Fibroblast of skin of abdomen (primary cell): ENCODE measurements around the gene ITGA2.
"Not testable (repeated sequence)": the region's sequence is repeated elsewhere in the genome, so short reads cannot be mapped to it uniquely, and the experiment has no call there.

Experiments
- DNase-seq: peaks from one replicate; pipeline ENCODE4 v3.0.0-alpha.2; 2013

The ITGA2 gene

DNA sequence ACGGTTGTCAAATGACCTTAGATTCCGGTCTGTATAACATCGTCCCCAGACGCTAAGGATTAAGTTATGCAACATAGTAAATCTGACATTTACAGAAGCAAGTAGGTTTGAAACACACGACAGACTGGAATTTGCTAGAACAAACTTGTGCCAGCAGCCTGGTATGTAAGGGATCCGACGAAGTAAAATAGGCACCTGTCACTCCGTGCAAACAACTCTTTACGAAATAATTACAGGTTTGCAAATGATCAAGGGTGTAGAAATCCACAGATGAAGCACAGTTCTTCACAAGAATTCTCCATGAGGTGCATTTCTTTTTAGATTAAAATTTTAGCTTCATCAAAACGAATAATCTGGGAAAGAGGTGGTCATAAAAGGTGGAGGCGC, 119.9 kb downstream of the ITGA2 start:
- DNase-seq, result no peak

DNA sequence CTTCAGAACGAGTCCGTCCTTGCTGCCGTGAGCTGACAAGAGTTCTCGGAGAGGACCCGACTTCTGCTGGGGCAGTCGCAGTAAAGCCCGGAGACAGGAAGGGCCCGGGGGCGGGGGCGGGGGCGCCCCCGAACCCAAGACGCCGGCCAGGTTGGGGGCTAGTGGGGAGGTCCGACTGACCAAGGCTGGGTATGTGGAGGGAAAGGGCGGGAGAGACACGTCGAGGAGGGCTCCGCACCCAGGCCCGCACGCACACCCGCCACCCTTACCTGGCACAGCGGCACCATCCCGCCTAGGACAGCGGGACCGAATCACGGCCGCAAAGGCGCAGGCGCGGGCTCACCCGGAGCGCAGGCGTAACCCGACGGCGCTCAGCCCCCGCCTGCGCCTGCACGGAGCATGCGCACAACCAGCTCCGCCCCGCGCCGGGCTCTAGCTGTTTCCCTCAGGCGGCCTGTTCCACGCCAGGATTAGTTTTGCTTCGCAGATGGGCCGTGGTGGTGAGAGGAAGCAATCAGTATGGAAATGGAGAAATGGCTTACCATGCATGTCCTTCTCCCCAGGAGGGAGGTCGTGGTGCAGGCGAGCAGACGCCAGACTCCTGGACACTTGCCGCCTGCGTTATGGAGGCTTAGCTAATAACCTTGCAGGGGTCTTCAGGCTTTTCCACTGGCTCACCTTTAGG, 120.4 kb downstream of the ITGA2 start, which contains the start of gene MOCS2:
MOCS2 (minus strand) TSS at position 315 of the 685 bp plus-strand sequence. CDS start 2,583 bp downstream, outside the sequence.
- DNase-seq, result peak; percentile 89

DNA sequence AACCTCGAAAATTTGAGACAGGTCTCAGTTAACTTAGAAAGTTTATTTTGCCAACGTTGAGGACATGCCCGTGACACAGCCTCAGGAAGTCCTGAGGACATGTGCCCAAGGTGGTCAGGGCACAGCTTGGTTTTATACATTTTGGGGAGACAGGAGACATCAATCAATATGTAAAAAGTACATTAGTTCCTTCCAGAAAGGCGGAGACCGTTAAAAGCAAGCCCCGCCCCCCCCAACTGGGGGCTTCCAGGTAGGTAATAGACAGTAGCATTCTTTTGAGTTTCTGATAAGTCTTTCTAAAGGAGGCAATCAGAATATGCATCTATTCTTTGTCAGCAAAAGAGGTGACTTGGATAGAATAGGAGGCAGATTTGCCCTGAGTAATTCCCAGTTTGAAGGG, 121.0 kb downstream of the ITGA2 start:
- DNase-seq, result no peak

DNA sequence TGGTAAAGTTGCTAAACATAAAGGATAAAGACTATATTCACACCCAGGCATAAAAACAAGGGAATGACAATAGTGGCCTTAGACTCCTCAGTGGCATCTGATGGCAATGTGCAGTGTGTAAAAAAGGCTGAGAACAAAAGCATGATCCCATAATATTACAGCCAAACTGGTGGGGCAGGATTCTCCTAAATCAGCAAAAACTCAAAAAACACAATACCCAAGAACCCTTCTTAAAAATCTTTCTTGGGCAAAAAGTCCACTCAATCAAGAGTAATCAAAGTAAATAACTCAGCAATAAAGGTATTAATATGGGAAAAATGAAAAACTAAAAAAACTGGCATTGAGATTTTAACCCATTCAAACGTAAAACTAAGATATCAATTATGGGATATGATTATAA, 122.0 kb downstream of the ITGA2 start:
- no peak for DNase-seq

DNA sequence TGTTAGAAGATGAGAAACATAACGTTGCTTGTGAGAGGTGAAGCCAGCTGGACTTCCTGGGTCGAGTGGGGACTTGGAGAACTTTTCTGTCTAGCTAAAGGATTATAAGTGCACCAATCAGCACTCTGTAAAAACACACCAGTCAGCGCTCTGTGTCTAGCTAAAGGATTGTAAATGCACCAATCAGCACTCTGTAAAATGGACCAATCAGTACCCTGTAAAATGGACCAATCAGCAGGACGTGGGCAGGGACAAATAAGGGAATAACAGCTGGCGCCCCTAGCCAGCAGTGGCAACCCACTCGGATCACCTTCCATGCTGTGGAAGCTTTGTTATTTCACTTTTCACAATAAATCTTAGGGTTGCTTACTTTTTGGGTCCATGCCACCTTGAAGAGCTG, 123.2 kb downstream of the ITGA2 start:
- DNase-seq, result not testable (repeated sequence)

DNA sequence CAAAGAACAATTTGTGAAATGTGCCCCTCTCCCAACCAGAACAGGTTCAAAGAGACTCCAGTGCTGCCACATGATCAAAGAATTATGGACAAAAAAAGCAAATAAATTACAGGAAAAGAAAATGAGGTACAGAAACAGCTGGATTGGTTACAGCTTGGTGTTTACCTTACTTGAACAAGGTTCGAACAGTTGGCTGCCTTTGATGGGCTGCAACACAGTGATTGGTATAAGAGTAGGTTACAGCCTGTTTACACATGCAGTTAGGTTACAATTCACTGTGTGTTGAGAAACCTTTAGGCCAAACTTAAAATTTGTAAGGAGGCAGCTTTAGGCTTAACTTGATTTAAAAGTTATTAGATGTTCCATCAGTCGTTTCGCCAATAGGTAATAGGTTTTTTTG, 123.8 kb downstream of the ITGA2 start:
- no peak for DNase-seq

DNA sequence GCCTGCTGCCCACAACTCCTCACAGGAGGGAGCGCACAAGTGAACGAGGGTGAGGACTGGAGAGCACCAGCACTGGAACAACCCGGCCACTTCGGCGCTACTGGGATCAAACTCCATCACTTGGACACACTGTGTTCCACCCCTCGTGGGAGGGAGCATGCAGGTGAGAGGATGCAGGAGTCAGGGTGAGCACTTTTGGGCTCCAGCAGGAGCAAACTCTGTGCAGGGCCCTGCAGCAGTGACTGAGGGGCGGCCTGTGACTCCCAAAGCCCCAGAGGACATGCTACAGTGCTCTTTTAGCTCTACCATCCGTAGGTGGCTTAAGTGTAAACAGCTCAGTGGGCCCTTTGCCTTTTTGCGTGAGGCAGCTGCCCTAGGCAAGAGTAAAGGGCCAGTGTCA, 124.8 kb downstream of the ITGA2 start:
- DNase-seq, result no peak

DNA sequence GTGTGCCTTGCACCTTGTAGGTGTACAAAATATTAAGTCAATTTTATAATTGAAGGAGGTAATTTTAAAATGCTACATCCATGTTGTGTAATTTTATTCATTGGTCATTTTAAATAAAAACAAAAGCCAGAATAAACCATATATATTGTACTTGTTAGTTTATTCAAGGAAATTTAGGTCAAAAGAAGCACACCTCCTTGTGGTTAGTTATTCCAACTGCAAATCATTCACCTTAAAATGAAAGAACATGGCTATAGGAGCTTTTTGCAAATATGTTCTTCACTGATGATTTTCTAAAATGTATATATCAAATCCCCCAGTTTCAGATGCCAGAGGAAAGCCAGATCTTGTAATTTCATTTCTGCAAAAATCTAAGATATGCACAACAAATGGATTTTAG, 125.8 kb downstream of the ITGA2 start:
- no peak for DNase-seq

DNA sequence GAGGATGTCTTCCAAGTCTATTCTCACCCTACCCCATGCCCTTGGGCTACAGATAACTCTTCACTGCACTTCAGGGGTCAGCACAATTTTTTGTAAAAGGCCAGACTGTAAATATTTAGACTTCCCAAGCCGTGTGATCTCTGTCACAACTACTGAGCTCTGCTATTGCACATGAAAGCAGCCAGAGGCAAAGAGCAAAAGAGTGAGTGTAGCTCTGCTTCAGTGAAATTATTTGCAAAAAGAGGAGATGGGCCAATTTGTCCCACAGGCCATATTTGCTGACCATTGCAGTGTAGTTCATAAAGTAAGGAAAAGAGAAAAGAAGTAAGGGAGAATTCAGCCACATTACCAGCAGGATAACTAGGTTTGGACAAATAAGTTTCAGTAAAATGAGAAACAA, 127.4 kb downstream of the ITGA2 start:
- no peak for DNase-seq

DNA sequence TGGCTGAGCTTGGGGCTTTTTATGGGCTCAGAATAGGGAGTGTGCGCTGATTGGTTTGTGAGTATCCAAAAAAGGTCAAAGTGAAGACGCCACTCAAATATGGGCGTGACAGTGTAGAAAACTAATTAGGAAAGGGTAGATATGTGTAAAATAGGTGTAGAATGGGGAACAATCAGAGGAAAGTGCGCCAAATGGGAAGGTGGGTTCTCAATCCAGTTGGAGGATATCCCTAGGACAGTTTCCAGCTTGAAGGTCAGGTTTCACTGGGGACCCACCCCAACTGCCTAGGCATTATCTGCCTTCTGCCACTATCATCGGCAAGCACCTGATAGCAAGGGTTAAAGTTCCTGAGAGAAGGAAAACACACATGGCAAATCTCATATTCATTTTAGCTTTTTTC, 129.7 kb downstream of the ITGA2 start:
- no peak for DNase-seq

DNA sequence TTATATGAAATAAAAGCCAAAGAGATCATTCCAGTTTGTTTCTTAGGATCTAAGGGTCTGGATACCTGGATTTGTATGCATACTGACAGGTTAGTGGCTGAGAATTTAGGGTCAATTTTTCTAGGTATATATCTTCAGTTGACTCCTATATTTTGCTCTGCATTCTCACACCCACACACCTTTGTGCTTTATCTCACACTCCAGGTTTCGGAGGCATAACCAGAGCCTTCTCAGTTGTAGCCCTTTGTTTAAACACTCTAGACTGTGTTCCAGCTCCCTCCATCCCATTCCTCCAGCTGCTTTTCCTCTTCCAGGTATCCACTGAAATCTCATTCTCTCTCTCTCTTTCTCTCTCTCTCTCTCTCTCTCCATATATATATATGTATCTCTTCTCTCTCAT, 131.0 kb downstream of the ITGA2 start:
- DNase-seq, result no peak

DNA sequence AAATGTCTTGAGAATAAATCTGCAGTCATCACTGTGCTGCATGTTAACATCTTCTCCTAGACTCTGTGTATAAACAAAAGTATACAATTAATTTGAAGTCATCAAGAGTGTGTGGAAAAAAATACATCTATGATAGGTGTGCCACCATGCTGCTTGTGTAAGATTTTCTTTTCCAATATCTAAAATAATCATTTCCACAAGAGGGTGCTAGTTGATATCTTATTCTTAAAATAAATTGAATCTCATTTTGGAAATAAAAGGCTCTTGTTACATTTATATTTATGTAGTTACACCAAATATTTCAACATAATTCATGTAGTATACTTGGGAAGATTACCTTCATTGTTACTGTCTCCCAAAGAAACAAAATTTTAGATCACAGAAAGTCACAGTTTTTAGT, 134.6 kb downstream of the ITGA2 start:
- DNase-seq, result no peak

DNA sequence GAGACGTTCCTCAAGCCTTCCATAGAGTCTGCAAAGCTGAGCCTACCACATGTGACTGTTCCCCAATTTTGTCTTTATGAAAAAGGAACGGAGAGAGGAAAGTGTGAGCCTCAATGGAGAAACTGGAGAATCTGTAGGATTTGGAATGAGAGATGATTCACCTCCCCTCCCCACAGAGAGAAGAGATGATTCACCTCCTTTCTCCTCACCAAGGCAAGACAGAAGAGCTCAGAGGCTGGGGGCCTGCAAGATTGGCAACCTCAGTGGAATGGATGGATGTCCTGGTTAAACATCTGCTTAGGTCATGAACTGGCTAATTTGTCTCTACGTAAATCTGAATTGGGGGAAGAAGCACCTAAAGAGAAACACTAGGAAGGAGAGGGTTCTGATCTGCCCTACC, 137.4 kb downstream of the ITGA2 start:
- DNase-seq, result peak; percentile 83

DNA sequence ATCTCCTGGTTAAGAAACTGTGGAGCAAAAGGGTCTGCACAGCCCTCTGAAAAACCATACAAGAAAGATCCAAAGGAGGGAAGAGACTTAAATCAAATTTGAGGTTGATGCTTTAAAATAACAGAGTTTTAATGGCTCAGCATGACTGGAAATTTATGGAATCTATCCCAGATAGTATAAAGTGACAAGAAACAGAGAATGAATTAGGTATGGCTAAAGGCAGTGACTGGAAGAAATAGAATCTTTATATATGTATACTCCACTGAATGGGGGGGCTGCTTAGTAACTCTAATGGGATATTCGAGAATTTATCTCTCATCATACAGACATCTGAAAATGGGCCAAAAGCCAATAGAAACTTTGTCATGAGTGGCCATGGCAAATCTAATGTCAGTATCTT, 138.0 kb downstream of the ITGA2 start:
- DNase-seq, result no peak

DNA sequence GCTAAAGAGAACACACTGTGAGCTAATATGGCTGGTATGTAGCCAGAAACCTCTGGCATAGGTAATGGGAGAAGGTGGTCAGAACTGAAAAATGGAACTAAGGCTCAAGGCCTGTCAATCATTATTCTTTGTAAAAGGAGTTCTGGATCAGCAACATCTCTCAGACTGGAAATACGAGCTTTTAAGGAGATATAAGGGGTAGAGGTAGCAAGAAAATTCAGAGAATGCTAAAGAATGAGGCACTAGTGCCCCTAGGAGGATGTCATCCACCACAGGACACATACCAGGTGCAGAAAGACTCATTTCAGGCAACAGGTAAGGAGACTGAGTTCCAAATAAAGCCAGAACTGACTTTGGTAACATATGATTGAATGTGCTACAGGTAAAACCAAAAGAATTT, 139.3 kb downstream of the ITGA2 start:
- no peak for DNase-seq

DNA sequence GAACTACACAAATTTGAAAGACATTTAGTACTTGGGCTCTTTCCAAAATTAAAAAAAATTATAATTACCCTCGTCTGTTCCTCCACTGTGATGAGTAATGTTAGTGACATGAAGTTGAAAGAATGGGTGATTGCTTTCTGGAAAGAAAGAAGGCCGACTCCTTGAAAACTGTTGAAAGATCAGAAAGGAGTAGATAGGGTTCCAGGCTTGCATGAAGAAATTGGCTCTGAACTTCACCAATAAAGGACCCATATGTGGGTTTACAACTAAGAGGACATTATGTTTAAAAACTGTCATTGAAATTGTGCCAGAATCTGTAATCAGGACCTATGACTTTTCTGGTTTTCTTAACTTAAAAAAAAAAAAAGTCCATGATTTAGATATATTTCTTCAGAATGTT, 141.1 kb downstream of the ITGA2 start:
- peak; percentile 82 for DNase-seq

DNA sequence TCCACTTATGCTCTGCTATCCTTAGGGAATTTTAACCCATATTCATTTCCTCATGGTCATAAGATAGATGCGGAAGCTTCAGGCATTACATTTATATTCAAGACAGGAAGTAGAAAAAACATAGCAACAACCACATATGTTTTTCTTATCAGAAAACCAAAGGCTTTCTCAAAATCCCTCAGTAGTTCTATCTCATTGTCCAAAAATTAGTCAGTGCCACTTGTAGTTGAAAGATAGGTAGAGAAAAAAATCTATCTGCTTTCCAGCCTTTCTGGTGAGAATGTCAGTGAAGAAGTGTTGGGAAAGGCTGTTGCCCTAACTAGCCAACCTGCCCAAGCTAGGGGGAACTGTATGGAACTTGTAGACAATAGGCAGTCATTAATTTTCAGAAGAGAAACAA, 143.9 kb downstream of the ITGA2 start:
- DNase-seq, result no peak
